Osteoblast (primary cell): ENCODE results near the gene CDK18. TPM values are rescaled to one million over a fixed set of nuclear protein-coding genes. Genes with fewer than 3 reads are reported as not detected.
A peak's percentile ranks its signal among the peaks of the same experiment; 100 is the strongest.

Experiments used
- DNase-seq: peaks from one replicate; pipeline ENCODE4 v3.0.0; 2011; ENCODE audit warnings: low spot score, mixed read lengths; ENCODE audit not compliant: insufficient read length; ENCODE audit errors: missing footprints
- H2AFZ ChIP-seq: 2 replicates; pipeline ENCODE4 v1.6.0; 2011; ENCODE audit warnings: mild to moderate bottlenecking, low read length
- H3K27ac ChIP-seq: 2 replicates; pipeline ENCODE4 v1.5.1; 2011; ENCODE audit warnings: mild to moderate bottlenecking, low read depth, low read length, moderate library complexity
- H3K27me3 ChIP-seq: 2 replicates; pipeline ENCODE4 v1.6.0; 2012; ENCODE audit warnings: mild to moderate bottlenecking, control low read depth, inconsistent platforms, low read length, moderate library complexity; ENCODE audit not compliant: insufficient read depth
- H3K36me3 ChIP-seq: 2 replicates; pipeline ENCODE4 v1.5.1; 2011; ENCODE audit warnings: mild to moderate bottlenecking, low read length, control low read depth, moderate library complexity; ENCODE audit not compliant: insufficient read depth
- H3K4me1 ChIP-seq: 2 replicates; pipeline ENCODE4 v1.5.1; 2011; ENCODE audit warnings: mild to moderate bottlenecking, low read length, control low read depth, moderate library complexity; ENCODE audit not compliant: insufficient read depth
- H3K4me2 ChIP-seq: 2 replicates; pipeline ENCODE4 v1.6.0; 2011; ENCODE audit warnings: mild to moderate bottlenecking, low read length; ENCODE audit not compliant: insufficient read depth
- H3K4me3 ChIP-seq: fragments of 200-600 bp; sonication (generic); 3 replicates; pipeline ENCODE4 v1.5.1; 2012; ENCODE audit warnings: mild to moderate bottlenecking, low read length, inconsistent platforms; ENCODE audit not compliant: insufficient read depth
- H3K79me2 ChIP-seq: 2 replicates; pipeline ENCODE4 v1.6.0; 2012; ENCODE audit warnings: mild to moderate bottlenecking, low read length, control low read depth, inconsistent platforms; ENCODE audit not compliant: insufficient read depth
- H3K9me3 ChIP-seq: 2 replicates; pipeline ENCODE4 v1.5.1; 2011; ENCODE audit warnings: low read depth, low read length, control low read depth
- H4K20me1 ChIP-seq: 2 replicates; pipeline ENCODE4 v1.6.0; 2012; ENCODE audit warnings: mild to moderate bottlenecking, low read length, control low read depth; ENCODE audit not compliant: insufficient read depth
- CTCF ChIP-seq: IDR thresholded peaks from 2 replicates; pipeline ENCODE4 v1.5.1; 2011; ENCODE audit warnings: mild to moderate bottlenecking, low read depth, low read length, moderate library complexity; ENCODE audit errors: extremely low read depth
- total RNA-seq: library from RNA; depleted of rRNA; stranded (reverse); fragments of >200 nt; gene quantifications from 2 replicates; pipeline ENCODE4 v1.2.3, GENCODE V29; 2012

The CDK18 gene
- total RNA-seq, 1 donor: 0.72 TPM

GRCh38 chr1:205517763-205518162 lies 13.3 kb downstream of the CDK18 start:
- H3K4me3 ChIP-seq: no peak overlapping the region
- H3K36me3 ChIP-seq: no peaks in the 10 kb centered on the region
- peak; percentile 48 for DNase-seq
- no peak for TF ChIP-seq CTCF
- peaks cover 21% of the 10 kb centered on the region for H3K27me3 ChIP-seq
- no peak overlapping the region for H3K27ac ChIP-seq
- H3K79me2 ChIP-seq: no peaks in the 10 kb centered on the region
- H3K4me1 ChIP-seq: no peaks in the 10 kb centered on the region
- H2AFZ ChIP-seq: no peak overlapping the region
- no peaks in the 10 kb centered on the region for H3K9me3 ChIP-seq
- no peaks in the 10 kb centered on the region for H4K20me1 ChIP-seq
- no peak overlapping the region for H3K4me2 ChIP-seq

GRCh38 chr1:205518661-205519540 lies 14.4 kb downstream of the CDK18 start:
- H3K9me3 ChIP-seq: no peaks in the 10 kb centered on the region
- no peak for TF ChIP-seq CTCF
- H2AFZ ChIP-seq: no peak overlapping the region
- H3K27me3 ChIP-seq: peaks cover 21% of the 10 kb centered on the region
- no peaks in the 10 kb centered on the region for H4K20me1 ChIP-seq
- peak; percentile 75 for DNase-seq
- H3K4me2 ChIP-seq: no peak overlapping the region
- H3K4me3 ChIP-seq: no peak overlapping the region
- H3K27ac ChIP-seq: no peak overlapping the region
- no peaks in the 10 kb centered on the region for H3K36me3 ChIP-seq
- no peaks in the 10 kb centered on the region for H3K79me2 ChIP-seq
- no peaks in the 10 kb centered on the region for H3K4me1 ChIP-seq

GRCh38 chr1:205519541-205520131 lies 15.2 kb downstream of the CDK18 start:
- Histone ChIP-seq H3K79me2 (no peaks in the 10 kb centered on the region), H2AFZ (no peak overlapping the region), H3K36me3 (no peaks in the 10 kb centered on the region), H3K4me2 (no peak overlapping the region), H3K9me3 (no peaks in the 10 kb centered on the region), H3K4me3 (no peak overlapping the region), H3K4me1 (no peaks in the 10 kb centered on the region), H3K27ac (no peak overlapping the region), H3K27me3 (peaks cover 21% of the 10 kb centered on the region), H4K20me1 (no peaks in the 10 kb centered on the region)
- peak; percentile 66 for DNase-seq
- no peak for TF ChIP-seq CTCF

GRCh38 chr1:205520709-205521108 lies 16.2 kb downstream of the CDK18 start:
- Histone ChIP-seq H2AFZ (no peak overlapping the region), H3K4me3 (no peak overlapping the region), H3K36me3 (no peaks in the 10 kb centered on the region), H3K79me2 (no peaks in the 10 kb centered on the region), H3K9me3 (no peaks in the 10 kb centered on the region), H3K27me3 (peaks cover 21% of the 10 kb centered on the region), H3K4me2 (no peak overlapping the region), H4K20me1 (no peaks in the 10 kb centered on the region), H3K27ac (no peak overlapping the region), H3K4me1 (no peaks in the 10 kb centered on the region)
- TF ChIP-seq CTCF: no peak
- DNase-seq: peak; percentile 64
